Colonic mucosa (tissue), 4 donors: Measurements from ENCODE around the gene ATP2A3. TPM values are rescaled to one million over a fixed set of nuclear protein-coding genes. Genes with fewer than 3 reads are reported as not detected.

Source experiments
- DNase-seq: peaks from one replicate; pipeline ENCODE4 v3.0.0-alpha.2; 2020
- H3K27ac ChIP-seq: fragments of 200-600 bp; one replicate; pipeline ENCODE4 v1.8.0; 2021
- H3K27me3 ChIP-seq: fragments of 200-600 bp; one replicate; pipeline ENCODE4 v1.8.0; 2021
- H3K36me3 ChIP-seq: fragments of 200-600 bp; one replicate; pipeline ENCODE4 v1.8.0; 2021
- H3K4me1 ChIP-seq: fragments of 200-600 bp; one replicate; pipeline ENCODE4 v1.8.0; 2021; ENCODE audit warnings: mild to moderate bottlenecking
- H3K4me3 ChIP-seq: fragments of 200-600 bp; one replicate; pipeline ENCODE4 v1.8.0; 2021
- H3K9ac ChIP-seq, 2 donors: one replicate each; pipeline ENCODE4 v1.7.0; 2013; ENCODE audit warnings: control low read depth in 2 of 2, low read depth in 2 of 2, low read length in 2 of 2
- H3K9me3 ChIP-seq: fragments of 200-600 bp; one replicate; pipeline ENCODE4 v1.8.0; 2021
- CTCF ChIP-seq: fragments of 200-600 bp; IDR thresholded peaks from one replicate; pipeline ENCODE4 v1.8.0; 2022; ENCODE audit warnings: antibody characterized with exemption, mild to moderate bottlenecking
- intact Hi-C: fragments of 100-400 bp; cut with DNase I; formaldehyde crosslinking; loops from one replicate; pipeline ENCODE4 v1.14.1; 2022
- total RNA-seq, 2 donors: library from RNA; stranded (reverse); fragmentation: NEBNext Ultra II Directional in 1 of 2; extraction: Animal tissue kit (Norgen Biotek cat#: 25700) in 1 of 2; gene quantifications; one replicate each; pipeline ENCODE4 v1.2.1, GENCODE V29; 2021
- donor health status: healthy.
- donor health status: DM: no; HTN: no; CAD: no.
- donor health status: DM: no; HTN: no; CAD: no.

The ATP2A3 gene
- total RNA-seq, 2 donors from 2014 or later = 197 to 308 TPM

- intact Hi-C loops = no loop called here
- H3K9ac ChIP-seq = no peak overlapping the region
- no peak overlapping the region for H3K4me3 ChIP-seq
- H3K4me1 ChIP-seq = no peaks in the 10 kb centered on the region
- no peak for DNase-seq
- H3K27ac ChIP-seq = no peak overlapping the region
- H3K9me3 ChIP-seq = no peaks in the 10 kb centered on the region
- no peaks in the 10 kb centered on the region for H3K36me3 ChIP-seq
- H3K27me3 ChIP-seq = no peaks in the 10 kb centered on the region
- TF ChIP-seq CTCF = no peak
Measured at GRCh38 chr17:3903881-3904290, 60.4 kb downstream of the ATP2A3 start.

GRCh38 chr17:3903051-3903825 is 61.0 kb downstream of the ATP2A3 start:
- H3K4me1 ChIP-seq = no peaks in the 10 kb centered on the region
- H3K9ac ChIP-seq = no peak overlapping the region
- H3K27ac ChIP-seq = no peak overlapping the region
- H3K9me3 ChIP-seq = no peaks in the 10 kb centered on the region
- H3K4me3 ChIP-seq = no peak overlapping the region
- no peak for TF ChIP-seq CTCF
- no peaks in the 10 kb centered on the region for H3K36me3 ChIP-seq
- intact Hi-C loops = no loop called here
- H3K27me3 ChIP-seq = no peaks in the 10 kb centered on the region
- DNase-seq = no peak

- no peaks in the 10 kb centered on the region for H3K9me3 ChIP-seq
- TF ChIP-seq CTCF = no peak
- no peak overlapping the region for H3K4me3 ChIP-seq
- no peak for DNase-seq
- H3K4me1 ChIP-seq = peaks cover 6% of the 10 kb centered on the region
- H3K36me3 ChIP-seq = no peaks in the 10 kb centered on the region
- no peak overlapping the region for H3K9ac ChIP-seq
- intact Hi-C loops = no loop called here
- no peaks in the 10 kb centered on the region for H3K27me3 ChIP-seq
- no peak overlapping the region for H3K27ac ChIP-seq
Measured at GRCh38 chr17:3900646-3901045, 63.6 kb downstream of the ATP2A3 start.

GRCh38 chr17:3897731-3898130 is 66.5 kb downstream of the ATP2A3 start:
- Histone ChIP-seq H3K27me3 (no peaks in the 10 kb centered on the region), H3K27ac (no peak overlapping the region), H3K36me3 (no peaks in the 10 kb centered on the region), H3K9ac (no peak overlapping the region), H3K4me3 (no peak overlapping the region), H3K4me1 (peaks cover 23% of the 10 kb centered on the region), H3K9me3 (no peaks in the 10 kb centered on the region)
- intact Hi-C loops = no loop called here
- no peak for TF ChIP-seq CTCF
- no peak for DNase-seq

- H3K9ac ChIP-seq = no peak overlapping the region
- TF ChIP-seq CTCF = no peak
- DNase-seq = no peak
- no peaks in the 10 kb centered on the region for H3K27me3 ChIP-seq
- no peak overlapping the region for H3K4me3 ChIP-seq
- H3K4me1 ChIP-seq = peaks cover 24% of the 10 kb centered on the region
- H3K27ac ChIP-seq = no peak overlapping the region
- intact Hi-C loops = no loop called here
- H3K36me3 ChIP-seq = no peaks in the 10 kb centered on the region
- H3K9me3 ChIP-seq = no peaks in the 10 kb centered on the region
Measured at GRCh38 chr17:3896968-3897235, 67.3 kb downstream of the ATP2A3 start.
